ENCODE results near the gene ZNF618. TPM values are rescaled to one million over a fixed set of nuclear protein-coding genes. Genes with fewer than 3 reads are reported as not detected.

Gene ZNF618
- total RNA-seq, 1 experiment from 2014 or later: 4.3 TPM

DNA sequence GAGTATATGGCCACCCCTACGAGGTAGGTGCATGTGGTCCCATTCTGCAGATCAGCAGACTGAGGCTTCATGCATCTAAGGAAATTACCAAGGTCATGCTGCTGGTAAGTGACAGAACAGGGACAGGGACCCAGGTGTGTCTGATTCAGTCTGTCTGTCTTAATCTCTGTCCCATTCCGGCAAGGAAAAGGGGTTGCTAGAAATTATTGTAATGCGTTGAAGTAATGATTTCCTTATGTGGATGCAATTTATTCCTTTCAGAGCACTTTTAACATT lies 125.2 kb downstream of the ZNF618 start:
- DNase-seq (ENCODE audit: low read depth): no peak

DNA sequence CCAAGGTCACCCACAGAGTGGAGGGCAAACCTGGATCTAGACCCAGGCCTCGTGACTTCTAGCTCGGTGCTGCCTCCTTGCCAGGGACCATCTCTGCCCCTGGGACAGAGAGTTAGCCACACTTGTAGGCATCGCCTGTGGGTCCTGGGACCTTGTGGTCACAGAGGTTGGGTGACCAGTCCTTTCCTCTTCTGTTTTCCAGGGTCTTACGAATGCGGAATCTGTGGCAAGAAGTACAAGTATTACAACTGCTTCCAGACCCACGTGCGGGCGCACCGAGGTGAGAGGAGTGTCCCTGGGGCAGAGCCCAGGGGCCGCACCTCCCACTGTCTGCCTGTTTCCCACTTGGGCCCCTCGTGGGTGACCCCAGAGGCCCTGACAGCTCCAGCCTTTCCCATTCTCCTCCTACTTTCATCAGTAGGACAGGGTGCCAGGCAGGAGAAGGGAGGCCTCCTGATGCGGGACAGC lies 125.7 kb downstream of the ZNF618 start:
- DNase-seq (ENCODE audit: low read depth): no peak

DNA sequence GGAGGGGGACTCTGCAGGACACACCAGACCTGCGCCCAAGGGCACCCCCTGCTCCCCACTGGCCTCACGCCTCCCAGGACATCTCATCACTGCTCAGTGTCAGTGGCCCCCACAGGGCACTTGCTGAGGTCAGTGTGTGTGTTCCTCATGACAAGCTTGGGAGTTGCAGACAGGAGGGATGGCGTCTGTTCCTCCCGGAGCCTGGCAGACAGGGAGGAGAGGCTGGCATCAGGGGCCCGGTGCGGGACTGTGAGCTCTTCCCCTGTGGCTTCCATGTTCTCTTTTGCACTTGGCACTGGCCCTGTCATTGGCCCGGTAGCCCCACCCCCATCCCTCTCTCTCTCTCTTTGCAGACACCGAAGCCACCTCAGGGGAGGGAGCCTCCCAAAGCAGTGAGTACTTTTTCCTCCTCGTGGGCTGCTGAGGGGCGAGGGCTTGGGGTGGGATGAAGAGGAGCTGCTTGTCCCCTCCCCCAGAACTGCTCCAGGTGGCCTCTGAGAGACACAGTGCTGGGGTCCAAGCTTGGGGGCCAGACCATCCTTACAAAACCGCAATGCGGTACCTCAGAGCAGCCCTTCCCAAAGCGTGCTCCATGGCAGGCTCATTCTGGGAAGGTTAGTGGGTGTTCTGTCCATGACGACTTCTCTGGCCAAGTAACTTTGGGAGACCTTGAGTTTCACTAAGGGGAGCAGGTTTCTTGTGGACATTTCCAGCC lies 126.3 kb downstream of the ZNF618 start:
- no peak for DNase-seq (ENCODE audit: low read depth)

DNA sequence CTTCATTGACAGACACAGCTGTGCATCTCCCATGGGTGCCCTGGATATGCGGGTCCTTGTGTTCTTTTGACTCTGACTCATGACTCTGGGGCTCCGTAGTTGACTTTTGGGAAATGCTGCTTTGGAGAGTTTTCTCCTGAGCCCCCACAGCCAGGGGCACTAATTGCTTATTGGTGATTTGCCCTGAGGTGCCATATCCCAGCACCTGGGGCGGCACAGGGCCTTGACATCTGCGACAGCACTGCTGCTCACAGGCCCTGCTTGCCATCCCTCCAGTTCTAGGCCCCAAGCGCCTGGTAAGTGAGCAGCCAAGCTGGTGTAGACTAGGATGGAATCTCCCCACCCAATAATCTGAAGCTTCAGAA lies 126.9 kb downstream of the ZNF618 start:
- DNase-seq (ENCODE audit: low read depth): no peak

DNA sequence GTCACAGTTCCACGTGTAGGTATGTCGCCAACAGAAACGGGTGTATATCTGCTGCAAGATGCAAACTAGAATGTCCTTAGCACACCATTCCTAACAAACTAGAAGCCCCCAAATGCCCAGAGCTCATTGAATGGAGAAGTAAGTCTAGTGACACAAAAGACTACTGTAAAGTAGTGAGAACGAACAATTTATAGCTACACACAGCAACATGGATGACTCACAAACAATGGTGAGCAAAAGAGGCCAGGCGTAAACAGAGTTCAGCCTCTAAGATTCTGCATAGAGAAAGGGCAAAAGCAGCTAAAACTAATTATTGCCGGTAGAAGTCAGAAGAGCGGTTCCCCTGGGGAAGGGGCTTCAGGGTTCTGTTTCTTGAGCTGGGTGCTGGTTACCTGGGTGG lies 127.2 kb downstream of the ZNF618 start:
- no peak for DNase-seq (ENCODE audit: low read depth)

DNA sequence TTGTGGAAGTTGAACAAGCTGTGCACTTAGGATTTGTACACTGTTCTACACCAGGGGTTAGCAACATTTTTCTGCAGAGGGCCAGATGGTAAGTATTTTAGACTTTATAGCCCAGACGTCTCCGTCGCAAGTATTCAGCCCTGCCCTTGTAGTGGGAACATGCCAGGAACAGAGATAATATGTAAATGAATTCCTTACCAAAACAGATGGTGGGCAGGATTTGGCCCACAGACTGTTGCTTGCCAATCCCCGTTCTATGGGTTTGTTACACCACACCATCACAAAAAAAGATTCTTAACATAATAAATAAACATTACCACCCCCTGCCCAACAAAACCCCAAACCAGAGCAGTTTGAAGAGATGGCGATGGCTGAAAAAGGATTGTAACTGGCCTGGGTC lies 127.6 kb downstream of the ZNF618 start:
- no peak for DNase-seq (ENCODE audit: low read depth)

DNA sequence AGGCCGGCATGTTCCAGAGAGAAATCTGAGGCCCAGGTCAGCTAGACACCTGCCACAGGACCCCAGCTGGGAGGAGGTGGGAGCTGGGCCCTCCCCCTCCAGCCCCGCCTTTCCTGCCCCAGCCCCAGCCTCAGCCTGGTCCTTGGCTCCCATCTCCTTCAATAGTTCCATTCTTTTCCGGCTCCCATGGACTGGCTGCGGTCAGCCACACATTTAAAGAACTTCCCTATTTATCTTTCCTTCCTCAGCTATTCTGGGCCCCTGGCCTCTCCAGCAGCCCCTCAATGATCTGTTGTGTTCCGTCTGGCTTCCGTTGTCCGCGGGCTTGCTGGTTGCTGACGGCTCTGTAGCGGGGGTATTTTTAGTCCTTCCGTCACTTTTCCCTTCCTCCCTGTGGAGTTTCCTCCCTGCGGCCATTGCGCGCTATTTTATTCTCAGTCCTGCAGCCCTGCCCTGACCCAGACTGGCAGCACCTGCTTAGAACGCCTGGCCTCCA lies 128.2 kb downstream of the ZNF618 start:
- DNase-seq (ENCODE audit: low read depth): no peak

DNA sequence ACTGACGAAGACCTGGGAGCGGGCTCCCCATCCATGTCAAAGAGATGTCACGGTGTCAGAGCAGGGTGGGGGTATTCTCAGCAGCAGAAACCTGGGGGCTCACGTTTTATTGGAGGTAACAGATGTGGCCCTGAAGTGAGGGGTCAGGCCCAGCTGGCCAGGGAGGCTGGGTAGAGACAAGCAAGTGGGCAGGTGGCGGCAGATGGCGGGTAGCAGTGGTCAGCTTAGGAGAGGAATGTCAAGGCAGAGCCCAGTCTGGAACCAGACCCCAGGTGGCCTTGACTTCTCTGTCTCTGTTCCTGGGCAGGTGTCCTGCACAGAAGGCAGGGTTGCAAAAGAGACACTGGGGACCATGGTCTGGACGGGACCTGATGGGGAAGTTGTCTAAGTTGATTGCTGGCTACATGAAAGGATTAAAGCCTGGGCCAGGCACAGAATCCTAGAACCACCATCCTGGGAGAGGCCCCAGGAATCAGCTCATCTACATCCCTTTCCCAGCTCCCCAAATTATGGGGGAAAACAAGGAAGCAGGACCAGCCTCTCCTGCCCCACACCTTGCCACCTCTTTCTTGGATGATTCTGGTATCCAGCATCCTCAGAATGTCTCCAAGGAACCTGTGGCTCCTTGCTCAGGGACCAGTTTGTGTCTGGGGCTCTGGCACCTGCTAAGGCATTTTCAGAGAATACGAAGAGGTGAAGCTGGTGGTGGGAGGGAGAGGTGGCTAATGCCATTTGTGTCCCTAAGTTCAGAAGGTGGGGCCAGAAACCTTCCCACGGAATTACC lies 129.5 kb downstream of the ZNF618 start:
- no peak for DNase-seq (ENCODE audit: low read depth)

DNA sequence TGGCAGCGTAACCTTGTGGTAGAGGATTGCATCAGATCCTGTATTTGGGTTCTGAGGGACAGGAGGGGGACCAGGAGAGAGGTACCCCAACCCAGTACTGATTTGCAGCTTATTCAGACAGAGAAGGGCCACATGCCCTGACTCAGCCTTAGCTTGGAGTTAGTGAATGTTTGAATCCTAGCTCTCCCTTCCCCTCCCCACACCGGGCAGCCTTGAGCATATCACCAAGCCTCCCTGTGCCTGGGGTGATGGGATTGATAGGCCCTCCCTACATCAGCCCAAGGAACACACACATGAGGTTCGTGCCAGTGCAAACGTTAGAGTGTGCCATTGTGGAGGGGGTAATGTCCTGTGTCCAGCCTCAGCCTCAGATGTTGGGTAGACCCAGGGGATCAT lies 130.0 kb downstream of the ZNF618 start:
- DNase-seq (ENCODE audit: low read depth): no peak

DNA sequence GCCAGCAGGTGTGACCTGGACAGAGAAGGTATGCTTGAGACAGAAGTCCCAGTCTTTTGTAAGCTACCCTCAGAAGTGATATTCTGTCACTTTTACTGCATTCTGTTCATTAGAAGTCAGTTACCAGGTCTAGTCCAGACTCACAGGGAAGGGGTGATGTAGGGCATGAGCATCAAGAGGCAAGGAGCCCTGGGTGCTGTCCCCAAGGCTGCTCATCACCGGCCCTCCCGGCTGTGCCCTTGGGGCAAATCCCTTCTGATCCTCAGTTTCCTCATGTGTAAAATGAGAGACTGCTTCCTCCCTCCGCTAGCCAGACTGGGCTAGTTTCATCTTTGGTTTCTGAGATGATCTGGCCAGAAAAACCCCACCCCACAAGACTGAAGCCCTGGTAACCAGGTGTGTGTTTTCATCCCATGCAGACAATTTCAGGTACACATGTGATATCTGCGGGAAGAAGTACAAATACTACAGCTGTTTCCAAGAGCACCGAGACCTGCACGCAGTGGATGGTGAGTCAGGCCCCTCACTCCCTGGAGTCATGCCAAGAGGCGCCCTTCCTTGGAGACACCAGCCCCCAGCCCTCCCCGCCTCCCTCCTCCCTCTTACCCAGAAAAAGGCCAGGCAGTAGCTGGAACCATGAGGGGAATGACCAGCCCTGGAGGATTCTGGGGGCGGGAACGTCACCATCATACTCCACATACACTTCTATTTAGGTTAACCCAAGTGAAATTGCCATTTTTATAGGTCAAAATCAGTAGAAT lies 131.0 kb downstream of the ZNF618 start:
- DNase-seq (ENCODE audit: low read depth): no peak

DNA sequence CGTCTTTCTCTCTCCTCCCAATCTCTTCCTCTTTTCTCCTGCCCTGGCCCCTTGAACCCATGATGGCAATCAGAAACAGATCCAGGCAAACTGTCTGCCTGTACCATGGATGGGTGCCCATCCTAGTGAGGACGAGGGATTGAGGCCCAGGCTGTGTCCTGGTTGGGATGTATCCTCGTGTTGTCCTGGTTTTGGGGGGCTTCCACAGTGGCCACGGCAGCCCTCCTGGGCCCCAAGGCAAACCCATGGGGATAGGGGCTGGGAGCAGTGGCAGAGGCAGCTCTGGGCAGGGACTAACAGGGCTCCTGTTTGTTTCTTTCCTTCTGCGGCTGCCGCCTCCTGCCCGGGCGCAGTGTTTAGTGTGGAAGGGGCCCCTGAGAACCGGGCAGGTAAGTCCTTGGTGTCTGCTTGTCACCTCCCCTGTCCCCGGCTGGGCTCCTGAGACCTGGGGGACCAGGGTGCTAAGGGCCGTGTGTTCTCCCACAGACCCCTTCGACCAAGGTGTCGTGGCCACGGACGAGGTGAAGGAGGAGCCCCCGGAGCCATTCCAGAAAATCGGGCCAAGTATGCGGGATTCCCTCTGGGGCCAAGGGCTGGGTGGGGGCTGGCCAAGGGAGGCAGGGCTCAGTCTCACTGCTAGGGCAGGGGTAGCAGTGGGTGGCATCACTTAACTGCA lies 132.0 kb downstream of the ZNF618 start:
- DNase-seq (ENCODE audit: low read depth): no peak

DNA sequence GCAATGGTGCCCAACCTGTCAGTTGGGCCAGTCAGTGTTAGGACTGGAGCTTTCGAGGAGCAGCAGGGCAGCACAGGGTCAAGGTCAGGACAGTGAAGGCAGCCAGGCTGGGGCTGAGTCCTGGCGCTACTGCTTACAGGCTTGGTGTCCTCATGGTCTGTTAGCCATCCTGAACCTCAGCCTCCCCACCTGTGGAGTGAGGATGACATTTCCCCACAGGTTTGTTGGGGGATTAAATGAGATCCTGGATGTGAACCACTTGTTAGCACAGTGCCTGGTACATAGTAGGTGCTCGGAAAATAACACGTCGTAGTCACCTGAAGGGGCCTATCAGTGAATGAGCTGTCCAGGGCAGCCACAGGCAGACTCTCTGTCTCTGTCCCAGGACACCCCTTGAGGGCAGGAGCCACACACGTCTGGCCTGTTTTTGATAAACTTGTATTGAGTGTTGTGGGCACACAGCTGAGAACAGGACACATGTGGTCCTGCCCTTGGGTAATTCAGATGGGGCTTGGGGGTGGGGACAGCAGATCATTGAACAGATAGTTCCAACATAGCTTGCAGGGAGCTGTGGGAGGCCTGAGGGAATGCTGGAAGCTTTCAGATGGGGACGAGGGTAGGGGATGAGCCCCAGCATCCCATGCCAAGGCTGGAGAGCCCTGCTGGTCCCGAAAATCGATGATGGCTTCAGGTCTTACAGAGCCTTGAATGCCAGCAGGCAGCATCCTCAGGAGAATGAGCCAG lies 132.7 kb downstream of the ZNF618 start:
- no peak for DNase-seq (ENCODE audit: low read depth)

DNA sequence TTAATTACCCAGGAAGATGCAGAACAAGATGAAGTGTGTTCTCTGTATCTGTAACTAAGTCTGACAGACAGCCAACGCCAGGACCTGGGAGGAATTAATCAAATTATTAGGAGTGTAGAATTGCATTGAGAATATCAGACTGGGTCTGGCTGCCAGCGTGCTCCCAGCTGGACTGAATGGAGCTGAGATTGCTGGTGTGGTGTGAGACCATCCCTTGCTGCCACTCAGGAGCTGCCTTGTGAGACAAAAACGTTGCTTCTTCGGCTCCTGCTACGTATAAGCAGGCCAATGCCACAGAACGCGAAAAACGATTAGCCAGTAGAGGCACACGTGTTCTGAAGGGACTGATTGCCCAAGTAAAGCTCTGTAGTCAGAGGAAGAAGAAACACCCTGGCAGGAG lies 135.2 kb downstream of the ZNF618 start:
- DNase-seq (ENCODE audit: low read depth): no peak

DNA sequence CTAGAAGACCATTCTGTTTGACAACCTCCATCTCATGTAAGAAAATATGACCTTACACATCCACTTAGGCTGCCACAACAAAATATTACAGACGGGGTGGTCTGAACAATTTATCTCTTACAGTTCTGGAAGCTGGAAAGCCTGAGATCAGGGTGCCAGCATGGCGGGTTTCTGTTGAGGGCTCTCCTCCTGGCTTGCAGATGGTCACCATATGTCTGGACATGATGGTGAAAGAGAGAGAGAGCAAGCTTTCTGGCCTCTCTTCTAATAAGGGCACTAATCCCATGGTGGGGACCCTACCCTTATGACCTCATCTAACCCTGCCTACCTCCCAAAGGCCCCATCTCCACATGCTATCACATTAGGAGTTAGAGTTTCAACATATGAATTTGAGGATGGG lies 136.0 kb downstream of the ZNF618 start:
- no peak for DNase-seq (ENCODE audit: low read depth)

DNA sequence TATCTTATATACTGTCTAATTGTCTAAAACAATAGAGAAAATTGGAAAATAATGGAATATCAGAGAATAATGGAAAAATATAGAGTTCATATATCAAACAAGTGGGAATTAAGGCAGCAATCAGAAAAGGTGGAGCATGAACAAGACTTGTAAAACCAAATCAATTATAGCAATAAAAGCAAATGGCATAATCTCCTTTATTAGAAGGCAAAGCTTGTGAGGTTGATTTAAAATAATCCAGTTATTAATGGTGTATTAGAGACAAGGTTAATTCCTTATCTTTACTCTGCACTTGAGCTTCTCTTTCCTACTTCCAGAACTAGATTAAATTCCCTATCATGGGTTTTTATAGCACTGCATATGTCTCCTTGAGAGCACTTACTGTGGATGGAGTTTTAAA lies 137.9 kb downstream of the ZNF618 start:
- no peak for DNase-seq (ENCODE audit: low read depth)

DNA sequence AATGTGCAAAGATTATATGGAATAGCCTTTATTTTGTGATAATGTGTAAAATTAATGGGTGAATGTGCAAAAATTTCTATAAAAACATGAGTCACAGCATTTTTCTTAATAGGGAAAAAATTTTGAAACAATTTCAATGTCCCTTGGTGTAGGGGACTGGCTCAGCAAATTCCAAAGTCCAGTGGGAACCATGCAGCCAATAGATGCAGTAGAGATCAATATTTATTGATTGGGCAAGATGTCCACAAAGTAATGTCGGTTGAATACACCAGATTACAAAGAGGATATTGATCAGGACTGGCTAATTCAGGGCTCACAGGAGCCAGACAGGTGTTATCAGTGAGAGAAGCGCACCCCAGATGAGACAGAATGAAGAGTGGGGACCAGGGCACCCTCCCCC lies 139.5 kb downstream of the ZNF618 start:
- DNase-seq (ENCODE audit: low read depth): no peak

DNA sequence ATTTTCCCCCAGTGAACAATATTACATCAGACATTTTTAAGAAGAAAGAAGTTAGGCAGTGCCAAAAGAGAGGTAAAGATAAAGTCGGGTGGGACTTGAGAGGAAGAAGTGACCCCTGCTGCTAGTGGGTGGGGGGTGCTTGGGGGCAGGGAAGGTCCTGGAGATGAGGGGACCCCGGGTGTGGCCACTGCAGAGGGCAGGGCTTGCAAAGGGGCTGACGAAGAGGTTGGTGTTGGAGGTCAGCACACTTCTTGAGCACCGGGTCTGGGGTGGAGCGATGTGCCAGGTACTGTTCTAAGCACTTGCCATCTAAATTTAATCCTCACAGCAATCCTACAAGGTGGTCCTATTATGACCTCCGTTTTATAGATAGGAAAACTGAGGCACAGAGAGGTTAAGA lies 140.0 kb downstream of the ZNF618 start:
- DNase-seq (ENCODE audit: low read depth): no peak

DNA sequence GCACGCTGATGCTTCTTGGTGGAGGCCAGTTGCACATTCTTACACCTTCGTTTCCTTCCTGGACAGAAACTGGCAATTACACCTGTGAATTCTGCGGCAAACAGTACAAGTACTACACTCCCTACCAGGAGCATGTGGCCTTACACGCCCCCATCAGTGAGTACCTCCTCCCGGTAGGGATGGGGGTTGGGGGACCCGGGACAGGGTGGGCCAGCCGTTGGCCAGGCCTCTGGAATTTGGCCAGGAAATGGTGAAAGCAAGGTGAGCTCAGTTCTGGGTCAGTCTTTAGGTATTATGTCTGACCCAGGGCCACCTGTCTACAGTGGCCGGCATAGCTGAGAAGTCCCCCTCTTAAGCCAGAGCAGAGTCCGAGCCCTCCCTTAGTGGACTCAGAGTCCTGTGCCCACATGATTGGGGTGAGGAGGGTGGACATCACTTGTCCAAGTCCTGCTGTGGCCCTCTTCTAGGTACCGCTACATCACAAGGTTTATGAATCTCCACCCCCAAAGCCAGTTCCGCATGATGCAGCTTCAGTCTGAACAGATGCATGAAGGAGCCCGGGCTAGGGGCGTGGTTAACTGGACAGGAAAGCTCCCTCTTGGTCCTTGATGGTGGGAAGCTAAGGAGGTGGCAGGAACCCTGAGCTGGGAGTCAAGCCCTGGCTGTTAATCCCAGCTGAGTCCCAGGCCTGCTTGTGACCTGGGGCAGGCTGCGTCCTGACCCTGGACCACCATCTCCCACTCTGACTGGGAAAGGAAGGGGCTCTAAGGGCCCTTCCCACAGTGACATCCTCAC lies 140.7 kb downstream of the ZNF618 start:
- DNase-seq (ENCODE audit: low read depth): no peak

DNA sequence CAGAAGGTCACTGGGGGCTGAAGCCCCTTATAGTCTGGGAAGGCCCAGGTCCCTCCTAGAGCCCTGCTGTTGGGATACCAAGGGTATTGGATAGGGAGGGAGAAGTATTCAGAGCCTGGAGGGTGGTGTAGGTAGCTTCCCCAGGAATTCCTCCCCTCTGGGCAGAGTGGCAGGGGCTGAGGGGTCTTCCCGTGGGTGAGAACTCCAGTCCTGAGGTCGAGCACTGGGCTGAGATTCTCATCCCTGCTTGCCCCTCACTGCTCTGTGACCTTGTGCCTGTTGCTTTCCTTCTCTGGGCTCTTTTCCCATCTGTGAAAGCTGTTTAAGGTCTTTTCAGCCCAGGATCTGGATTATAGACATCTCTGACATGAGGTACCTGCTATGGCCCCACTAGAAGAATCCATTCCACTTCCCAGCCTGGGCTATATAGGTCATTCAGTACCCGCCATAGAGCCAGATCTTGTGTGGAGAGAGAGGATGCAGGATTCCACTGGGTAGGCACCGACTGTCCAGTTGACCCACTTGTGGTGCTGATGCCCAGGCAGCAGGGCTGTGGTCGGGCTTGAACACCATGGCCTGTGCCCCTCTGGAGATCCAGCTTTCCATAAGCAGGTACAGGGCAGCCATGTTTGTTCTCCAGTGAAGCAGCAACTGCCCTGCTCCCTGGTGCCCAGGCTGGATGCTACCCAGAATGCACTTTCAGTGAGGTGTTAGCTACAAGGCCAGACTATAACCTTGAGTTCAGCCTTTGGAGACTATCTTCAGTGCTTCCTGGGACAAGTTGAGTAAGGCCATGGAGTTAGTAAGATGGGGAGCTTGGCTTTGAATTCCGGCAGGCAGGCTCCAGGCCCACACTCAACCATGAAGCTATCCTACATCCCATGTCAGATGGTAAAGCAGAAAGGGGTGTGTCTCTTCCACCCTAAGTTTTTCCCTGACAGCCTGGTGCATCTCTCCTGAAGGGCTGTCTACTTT lies 141.9 kb downstream of the ZNF618 start:
- no peak for DNase-seq (ENCODE audit: low read depth)

Measured in HT1080 (cell line).